T-helper 1 cell treated with Interleukin-12 subunit alpha and Interleukin-12 subunit beta and Interleukin-4 antibody, amounts not matched to agents 30 ng/mL and 1 ng/mL, for 36 hours (primary cell): ENCODE measurements around the gene RPS13. TPM values are rescaled to one million over a fixed set of nuclear protein-coding genes. Genes with fewer than 3 reads are reported as not detected.
"Not testable (repeated sequence)": the region's sequence is repeated elsewhere in the genome, so short reads cannot be mapped to it uniquely, and the experiment has no call there.

ENCODE experiments used
- intact Hi-C: fragments of 100-400 bp; cut with micrococcal nuclease; formaldehyde crosslinking; loops from one replicate; pipeline ENCODE4 v1.15.1; 2024
- total RNA-seq: library from RNA; stranded (reverse); gene quantifications from 2 replicates; pipeline ENCODE4 v1.2.3, GENCODE V29; 2022

RPS13 gene
- total RNA-seq, 1 donor from 2014 or later, result 931 TPM

DNA sequence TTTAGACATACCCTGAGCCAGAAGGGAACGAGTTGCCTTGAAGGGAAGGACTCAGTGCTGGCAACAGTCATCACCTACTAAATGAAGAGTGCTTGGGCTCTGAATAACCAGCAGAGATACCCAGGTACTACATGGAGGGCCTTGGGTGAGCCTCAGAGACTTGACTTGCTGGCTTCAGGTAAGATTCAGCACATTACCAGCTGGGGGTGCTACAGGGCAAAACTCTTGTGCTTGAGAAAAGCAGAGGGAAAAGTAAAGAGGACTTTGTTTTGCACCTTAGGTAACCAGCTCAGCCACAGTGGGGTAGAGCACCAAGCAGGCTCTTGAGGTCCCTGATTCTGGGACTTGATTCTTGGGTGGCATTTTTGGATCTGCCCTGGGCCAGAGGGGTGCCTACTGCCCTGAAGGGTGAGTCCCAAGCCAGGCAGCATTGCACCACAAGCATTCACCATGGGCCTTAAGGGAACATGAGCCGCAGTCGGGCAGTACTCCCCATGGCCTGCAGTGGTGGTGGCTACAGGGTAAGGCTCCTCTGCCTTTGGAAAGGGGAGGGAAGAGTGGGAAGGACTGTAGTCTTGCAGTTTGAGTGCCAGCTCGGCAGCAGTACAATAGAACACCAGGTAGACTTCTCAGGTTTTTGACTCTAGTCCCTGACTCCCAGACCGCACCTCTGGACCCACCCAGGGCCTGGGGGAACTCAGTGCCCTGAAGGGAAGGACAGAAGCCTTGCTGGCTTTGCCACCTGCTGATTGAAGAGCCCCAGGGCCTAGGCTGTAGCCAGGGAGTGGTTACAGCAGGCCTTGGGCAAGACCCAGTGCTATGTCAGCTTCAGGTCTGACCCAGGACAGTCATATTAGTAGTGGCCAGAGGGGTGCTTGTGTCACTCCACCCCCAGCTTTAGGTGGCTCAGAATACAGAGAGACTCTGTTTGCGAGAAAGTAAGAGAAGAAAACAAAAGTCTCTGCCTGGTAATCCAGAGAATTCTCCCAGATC lies 40.5 kb downstream of the RPS13 start:
- intact Hi-C loops, result no loop called here

DNA sequence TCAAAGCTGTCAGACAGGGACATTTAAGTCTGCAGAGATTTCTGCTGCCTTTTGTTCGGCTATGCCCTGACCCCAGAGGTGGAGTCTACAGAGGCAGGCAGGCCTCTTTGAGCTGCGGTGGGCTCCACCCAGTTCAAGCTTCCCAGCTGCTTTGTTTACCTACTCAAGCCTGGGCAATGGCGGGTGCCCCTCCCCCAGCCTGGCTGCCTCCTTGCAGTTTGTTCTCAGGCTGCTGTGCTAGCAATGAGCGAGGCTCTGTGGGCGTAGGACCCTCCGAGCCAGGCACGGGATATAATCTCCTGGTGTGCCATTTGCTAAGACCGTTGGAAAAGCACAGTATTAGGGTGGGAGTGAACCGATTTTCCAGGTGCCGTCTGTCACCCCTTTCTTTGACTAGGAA lies 43.4 kb downstream of the RPS13 start:
- intact Hi-C loops, result not testable (repeated sequence)

DNA sequence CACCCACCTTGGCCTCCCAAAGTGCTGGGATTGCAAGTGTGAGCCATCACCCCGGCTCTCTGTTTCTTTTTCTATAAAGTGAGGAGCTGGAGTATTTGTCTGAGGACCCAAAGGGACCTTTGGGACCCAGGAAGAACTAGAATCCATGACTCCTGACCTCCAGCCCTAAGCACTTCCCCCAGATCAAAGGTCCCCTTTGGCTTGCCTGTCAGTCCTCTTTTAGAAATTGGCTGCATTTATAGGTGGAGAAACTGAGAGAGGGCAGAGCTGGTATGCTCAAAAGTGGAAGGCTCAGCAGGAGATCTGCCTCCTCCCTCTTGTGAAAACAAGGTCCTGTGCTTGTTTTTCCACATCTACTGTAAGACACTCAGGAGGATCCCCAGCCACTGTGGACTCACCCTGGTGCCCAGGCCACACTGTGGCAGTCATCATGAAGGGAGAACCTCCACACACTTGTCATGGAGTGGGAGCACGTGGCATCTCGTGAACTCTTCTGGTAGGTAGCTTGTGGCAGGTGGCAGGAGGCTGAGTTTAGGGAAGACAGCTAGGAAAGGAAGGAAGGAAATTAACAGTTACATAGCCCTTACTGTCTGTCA lies 50.9 kb downstream of the RPS13 start:
- intact Hi-C loops, result no loop called here

DNA sequence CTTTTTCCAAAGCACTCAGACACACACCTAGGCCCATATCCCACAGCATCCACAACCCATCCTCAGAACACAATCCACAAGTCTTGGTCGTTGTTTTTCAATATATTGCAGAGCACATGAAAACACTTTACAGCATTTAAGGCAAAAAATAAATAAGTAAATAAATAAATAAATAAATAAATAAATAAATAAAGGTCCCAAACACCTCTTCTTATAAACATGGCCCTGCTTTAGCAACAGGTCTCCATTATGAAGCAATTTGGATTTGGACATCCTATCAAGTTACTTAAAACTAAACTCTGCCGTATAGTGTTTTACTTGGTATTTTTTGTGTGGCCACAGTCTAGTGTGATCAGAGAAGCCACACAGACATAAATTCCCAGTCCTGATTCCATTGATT lies 52.5 kb downstream of the RPS13 start:
- intact Hi-C loops, result no loop called here

Other genes starting within 250 kb of the RPS13 start
- gene PLEKHA7, start 63.3 kb downstream of the RPS13 start, total RNA-seq, result 1.3 and 1.8 TPM in 2 replicates
- gene PIK3C2A, start 130.3 kb upstream of the RPS13 start, total RNA-seq, result 22.7 and 25.1 TPM in 2 replicates
- 114 and 128 TPM in 2 replicates for gene NUCB2, start 199.1 kb upstream of the RPS13 start, total RNA-seq